ENCODE measurements around the gene GIMD1. TPM values are rescaled to one million over a fixed set of nuclear protein-coding genes. Genes with fewer than 3 reads are reported as not detected.
A peak's percentile ranks its signal among the peaks of the same experiment; 100 is the strongest.

The GIMD1 gene
- total RNA-seq, 1 experiment from 2014 or later, result not detected

DNA sequence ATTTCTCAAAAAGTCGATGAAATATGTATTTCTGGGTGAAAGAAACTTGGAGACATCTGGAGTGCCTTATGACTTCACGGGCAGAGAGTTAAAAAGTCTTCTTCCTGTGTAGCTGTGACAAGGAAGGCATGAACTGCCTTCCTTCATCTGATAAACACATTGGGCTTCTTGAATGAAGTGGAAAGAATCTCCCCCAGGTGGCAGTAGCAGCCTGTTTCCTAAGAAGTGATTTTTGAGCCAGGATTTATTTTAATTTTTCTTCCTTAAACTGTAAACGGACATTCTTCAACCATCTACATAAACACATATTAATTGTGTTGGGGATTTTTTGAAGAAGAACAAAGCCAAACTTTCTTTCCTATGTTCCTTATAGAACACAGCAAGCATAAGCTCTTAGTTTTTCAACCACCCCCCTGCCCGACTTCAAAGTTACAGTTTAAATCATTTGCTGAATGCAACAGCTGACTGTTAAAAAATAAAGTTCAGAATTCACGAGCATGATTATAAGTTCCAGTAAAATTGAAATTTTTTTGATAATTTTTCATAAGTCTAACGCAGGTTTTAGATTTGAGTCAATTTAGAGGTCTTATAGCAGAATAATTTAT lies 980 bp upstream of the GIMD1 start:
- no peak overlapping the region for H3K4me3 ChIP-seq
- TF ChIP-seq EZH2 (IDR thresholded peaks at IDR 0.05; ENCODE audit: low read depth), result no peak
- TF ChIP-seq, protein P1, sequence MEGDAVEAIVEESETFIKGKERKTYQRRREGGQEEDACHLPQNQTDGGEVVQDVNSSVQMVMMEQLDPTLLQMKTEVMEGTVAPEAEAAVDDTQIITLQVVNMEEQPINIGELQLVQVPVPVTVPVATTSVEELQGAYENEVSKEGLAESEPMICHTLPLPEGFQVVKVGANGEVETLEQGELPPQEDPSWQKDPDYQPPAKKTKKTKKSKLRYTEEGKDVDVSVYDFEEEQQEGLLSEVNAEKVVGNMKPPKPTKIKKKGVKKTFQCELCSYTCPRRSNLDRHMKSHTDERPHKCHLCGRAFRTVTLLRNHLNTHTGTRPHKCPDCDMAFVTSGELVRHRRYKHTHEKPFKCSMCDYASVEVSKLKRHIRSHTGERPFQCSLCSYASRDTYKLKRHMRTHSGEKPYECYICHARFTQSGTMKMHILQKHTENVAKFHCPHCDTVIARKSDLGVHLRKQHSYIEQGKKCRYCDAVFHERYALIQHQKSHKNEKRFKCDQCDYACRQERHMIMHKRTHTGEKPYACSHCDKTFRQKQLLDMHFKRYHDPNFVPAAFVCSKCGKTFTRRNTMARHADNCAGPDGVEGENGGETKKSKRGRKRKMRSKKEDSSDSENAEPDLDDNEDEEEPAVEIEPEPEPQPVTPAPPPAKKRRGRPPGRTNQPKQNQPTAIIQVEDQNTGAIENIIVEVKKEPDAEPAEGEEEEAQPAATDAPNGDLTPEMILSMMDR (conservative IDR thresholded peaks at IDR 0.05), result peak; percentile 66
- no peak overlapping the region for H3K27ac ChIP-seq
- no peak overlapping the region for H2AFZ ChIP-seq
- no peaks in the 10 kb centered on the region for H3K4me1 ChIP-seq (replicated peaks; ENCODE audit: insufficient read depth)
- no peaks in the 10 kb centered on the region for H4K20me1 ChIP-seq (ENCODE audit: insufficient read depth)
- no TSS peak for BruUV-seq (replicated peaks)
- no peaks in the 10 kb centered on the region for H3F3A ChIP-seq (ENCODE audit: insufficient read depth, low read depth)
- H3K4me2 ChIP-seq, result no peak overlapping the region
- intact Hi-C loops (cut with micrococcal nuclease; ENCODE audit: unreplicated experiment), result loop anchor here (1.0 to 10.0 kb wide), 5 partner anchors 133 to 1015 kb away; no protein-coding TSS in a partner anchor
- peak; percentile 7 to 37 for DNase-seq
- H3K36me3 ChIP-seq (ENCODE audit: low read depth), result no peaks in the 10 kb centered on the region
- CTCF ChIA-PET, result interaction anchor here (0.6 kb wide), 2 partner anchors 302 to 495 kb away, joined by 4 to 5 read pairs; no protein-coding TSS in a partner anchor
- no peaks in the 10 kb centered on the region for H3K27me3 ChIP-seq (ENCODE audit: insufficient read depth, low read depth)
- H3K9me3 ChIP-seq (ENCODE audit: insufficient read depth, low read depth), result no peaks in the 10 kb centered on the region
- H3K9me2 ChIP-seq (ENCODE audit: insufficient read depth), result no peaks in the 10 kb centered on the region
- no peaks in the 10 kb centered on the region for H3K79me2 ChIP-seq (ENCODE audit: low read depth)
- POLR2A ChIA-PET (ENCODE audit: unreplicated experiment), result no interaction called here

DNA sequence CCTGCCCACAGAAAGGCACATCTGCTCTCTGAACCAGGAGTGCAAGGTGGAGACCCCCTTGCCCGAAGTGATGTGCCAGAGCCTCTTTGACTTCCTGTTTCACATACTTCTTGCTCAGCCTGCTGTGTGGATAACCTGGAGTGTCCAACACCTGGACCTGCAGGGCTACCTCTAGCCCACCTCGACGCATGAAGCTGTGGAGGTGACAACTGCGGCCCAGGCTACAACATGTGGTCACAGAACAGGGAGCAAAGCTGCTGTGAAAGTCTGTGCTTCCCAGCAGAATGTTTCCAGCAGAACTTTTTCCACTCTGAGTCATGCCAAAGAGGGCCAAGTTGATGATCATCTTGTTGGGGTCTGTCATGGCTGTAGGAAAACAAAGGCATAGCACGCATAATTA lies 1.5 kb downstream of the GIMD1 start:
- H3K4me3 ChIP-seq, result no peak overlapping the region
- H4K20me1 ChIP-seq (ENCODE audit: insufficient read depth), result no peaks in the 10 kb centered on the region
- no peak overlapping the region for H3K4me2 ChIP-seq
- intact Hi-C loops (cut with micrococcal nuclease; ENCODE audit: unreplicated experiment), result loop anchor here (5.0 to 10.0 kb wide), 3 partner anchors 440 to 1018 kb away; no protein-coding TSS in a partner anchor
- H3K79me2 ChIP-seq (ENCODE audit: low read depth), result no peaks in the 10 kb centered on the region
- TF ChIP-seq, protein P1 (conservative IDR thresholded peaks at IDR 0.05), result no peak
- TF ChIP-seq EZH2 (IDR thresholded peaks at IDR 0.05; ENCODE audit: low read depth), result no peak
- no peak overlapping the region for H2AFZ ChIP-seq
- H3F3A ChIP-seq (ENCODE audit: insufficient read depth, low read depth), result no peaks in the 10 kb centered on the region
- no peaks in the 10 kb centered on the region for H3K36me3 ChIP-seq (ENCODE audit: low read depth)
- ChIA-PET POLR2A (ENCODE audit: unreplicated experiment) (no interaction called here), CTCF (no interaction called here)
- no peak overlapping the region for H3K27ac ChIP-seq
- DNase-seq, result no peak
- H3K9me2 ChIP-seq (ENCODE audit: insufficient read depth), result no peaks in the 10 kb centered on the region
- H3K4me1 ChIP-seq (replicated peaks; ENCODE audit: insufficient read depth), result no peaks in the 10 kb centered on the region
- no peaks in the 10 kb centered on the region for H3K9me3 ChIP-seq (ENCODE audit: insufficient read depth, low read depth)
- BruUV-seq (replicated peaks), result no TSS peak
- no peaks in the 10 kb centered on the region for H3K27me3 ChIP-seq (ENCODE audit: insufficient read depth, low read depth)

DNA sequence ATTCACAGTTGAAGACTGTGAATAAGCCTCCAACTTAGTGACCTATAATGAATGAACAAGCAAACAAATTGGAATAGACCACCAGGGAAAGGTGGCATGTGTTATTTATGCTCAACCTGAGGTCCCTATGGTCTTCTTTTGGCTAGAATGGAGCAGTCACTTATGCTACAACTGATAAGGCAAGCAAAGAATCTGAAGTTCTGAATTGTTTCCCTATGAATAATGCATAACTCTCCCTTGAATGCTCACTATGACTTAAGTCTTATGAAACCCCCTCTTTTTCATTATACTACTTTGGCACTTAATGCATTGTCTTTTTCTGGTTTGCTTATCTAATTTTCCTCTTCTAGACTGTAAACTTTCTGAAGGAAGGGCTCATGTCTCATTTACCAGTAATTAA lies 2.6 kb downstream of the GIMD1 start:
- no peaks in the 10 kb centered on the region for H3K9me3 ChIP-seq (ENCODE audit: insufficient read depth, low read depth)
- no peaks in the 10 kb centered on the region for H3F3A ChIP-seq (ENCODE audit: insufficient read depth, low read depth)
- H3K4me2 ChIP-seq, result no peak overlapping the region
- H3K27ac ChIP-seq, result no peak overlapping the region
- ChIA-PET CTCF (no interaction called here), POLR2A (ENCODE audit: unreplicated experiment) (no interaction called here)
- no peaks in the 10 kb centered on the region for H3K36me3 ChIP-seq (ENCODE audit: low read depth)
- no peaks in the 10 kb centered on the region for H3K4me1 ChIP-seq (replicated peaks; ENCODE audit: insufficient read depth)
- H3K79me2 ChIP-seq (ENCODE audit: low read depth), result no peaks in the 10 kb centered on the region
- H3K4me3 ChIP-seq, result no peak overlapping the region
- BruUV-seq (replicated peaks), result no TSS peak
- H4K20me1 ChIP-seq (ENCODE audit: insufficient read depth), result no peaks in the 10 kb centered on the region
- intact Hi-C loops (cut with micrococcal nuclease; ENCODE audit: unreplicated experiment), result loop anchor here (5.0 to 10.0 kb wide), 3 partner anchors 441 to 1019 kb away; no protein-coding TSS in a partner anchor
- no peak overlapping the region for H2AFZ ChIP-seq
- H3K9me2 ChIP-seq (ENCODE audit: insufficient read depth), result no peaks in the 10 kb centered on the region
- no peak for DNase-seq
- TF ChIP-seq, protein P1 (conservative IDR thresholded peaks at IDR 0.05), result no peak
- TF ChIP-seq EZH2 (IDR thresholded peaks at IDR 0.05; ENCODE audit: low read depth), result no peak
- H3K27me3 ChIP-seq (ENCODE audit: insufficient read depth, low read depth), result no peaks in the 10 kb centered on the region
